ENCODE data around the gene HERC2.
"Not testable (repeated sequence)": the region's sequence is repeated elsewhere in the genome, so short reads cannot be mapped to it uniquely, and the experiment has no call there.

HERC2 gene

DNA sequence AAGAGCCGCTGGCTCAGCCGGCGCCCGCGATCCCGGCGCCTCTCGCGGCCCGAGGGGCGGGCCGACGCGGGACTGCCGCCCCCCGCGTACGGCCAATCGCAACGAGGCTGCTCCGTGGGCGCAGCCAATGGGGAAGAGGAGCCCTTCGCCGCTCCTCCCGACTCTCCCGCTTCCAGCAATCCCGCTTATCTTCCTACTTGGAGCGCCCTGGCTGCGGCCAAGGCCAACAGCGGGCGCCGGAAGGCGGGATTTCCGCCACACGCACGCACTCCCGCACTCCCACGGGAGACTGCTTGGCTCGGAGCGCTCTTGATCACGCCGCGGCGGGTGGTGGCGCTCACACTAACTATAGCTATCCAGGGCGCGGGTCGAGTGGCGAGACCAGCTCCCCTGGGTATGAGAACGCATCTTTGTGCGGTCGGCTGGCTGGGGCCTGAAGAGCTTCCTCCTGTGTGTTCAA is at the start of gene HERC2:
Gene HERC2 (minus strand): TSS at position 51 of the 460 bp plus-strand sequence. CDS start 746 bp downstream, outside the sequence.
- in situ Hi-C loops (cut with HindIII; ENCODE audit: low pct_ligation_motif_present, low pct_unique_long_range_greater_than_20kb, low sequenced_read_pairs); DNase-seq: not testable (repeated sequence)

DNA sequence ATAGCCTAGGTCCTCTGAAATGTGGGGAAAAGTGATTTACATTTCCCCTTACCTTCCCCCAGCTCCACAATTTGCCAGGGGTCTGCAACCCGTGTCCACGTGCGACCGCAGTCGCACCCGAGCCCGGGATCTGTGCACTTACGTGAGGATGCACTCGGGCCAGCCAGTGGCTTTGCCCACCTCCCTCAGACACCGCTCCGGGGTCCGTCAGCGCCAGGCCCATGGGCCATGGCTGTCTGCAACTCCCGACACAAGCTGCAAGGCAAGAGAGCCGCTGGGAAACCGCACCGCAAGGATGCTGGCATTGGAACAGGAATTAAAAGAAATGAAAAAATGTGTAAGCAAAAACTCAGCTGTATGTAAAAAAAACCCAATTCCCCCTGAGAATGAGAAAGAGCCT is 43.5 kb upstream of the HERC2 start:
- DNase-seq; in situ Hi-C loops (cut with HindIII; ENCODE audit: low pct_ligation_motif_present, low pct_unique_long_range_greater_than_20kb, low sequenced_read_pairs): not testable (repeated sequence)

DNA sequence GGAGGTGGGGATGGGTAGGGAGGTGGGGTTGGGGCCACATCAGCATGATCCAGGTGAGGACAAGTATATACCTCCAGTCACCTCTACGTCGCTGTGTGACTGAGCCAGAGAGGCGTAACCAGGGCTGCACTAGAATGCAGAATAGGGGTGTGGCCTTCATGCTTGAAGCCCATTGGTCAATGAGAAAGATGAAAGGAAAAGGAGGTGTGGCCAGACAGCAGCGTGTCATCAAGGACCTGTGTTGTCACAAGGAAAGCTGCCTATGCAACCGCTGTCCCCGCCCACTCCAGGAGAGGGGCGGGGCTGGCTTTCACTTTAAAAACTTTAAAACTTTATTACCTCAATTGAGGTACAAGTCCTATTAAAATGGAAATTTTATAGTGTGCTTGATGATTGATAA is 36.0 kb upstream of the HERC2 start, which contains the start of gene GOLGA6L24:
Gene GOLGA6L24 (minus strand): TSS at position 101 of the 400 bp plus-strand sequence. CDS start 61 bp downstream, at position 40.
- in situ Hi-C loops (cut with HindIII; ENCODE audit: low pct_ligation_motif_present, low pct_unique_long_range_greater_than_20kb, low sequenced_read_pairs), result not testable (repeated sequence)

GRCh38 chr15:28321358-28322078 is 461 bp downstream of the HERC2 start:
- in situ Hi-C loops (cut with HindIII; ENCODE audit: low pct_ligation_motif_present, low pct_unique_long_range_greater_than_20kb, low sequenced_read_pairs); DNase-seq: not testable (repeated sequence)

More for the DNA sequence above, 36.0 kb upstream of the HERC2 start, which contains the start of gene GOLGA6L24:
- DNase-seq, result not testable (repeated sequence)

- in situ Hi-C loops (cut with HindIII; ENCODE audit: low pct_ligation_motif_present, low pct_unique_long_range_greater_than_20kb, low sequenced_read_pairs); DNase-seq: not testable (repeated sequence)
These were observed 2.3 kb downstream of the HERC2 start for GRCh38 chr15:28319725-28320124.

DNA sequence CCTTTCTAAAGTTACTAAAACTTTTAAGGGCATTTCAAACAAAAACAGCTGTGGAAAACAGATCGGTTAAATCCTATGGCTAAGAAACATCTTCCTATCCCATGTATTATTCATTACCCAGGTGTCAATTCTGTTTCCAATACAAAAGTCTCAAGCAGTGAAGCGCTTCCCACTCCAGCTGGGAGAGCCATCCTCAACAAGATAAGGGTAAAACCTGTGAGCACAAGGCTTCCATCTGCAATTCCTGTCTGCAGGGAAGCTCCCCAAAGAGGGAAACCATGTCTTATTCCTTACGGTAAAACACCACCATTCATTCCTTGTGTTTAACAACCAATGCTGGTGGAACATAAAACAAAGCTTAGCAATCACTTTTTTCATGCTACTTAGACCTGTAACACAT is 3.2 kb downstream of the HERC2 start:
- DNase-seq; in situ Hi-C loops (cut with HindIII; ENCODE audit: low pct_ligation_motif_present, low pct_unique_long_range_greater_than_20kb, low sequenced_read_pairs): not testable (repeated sequence)

GRCh38 chr15:28318122-28318521 is 3.9 kb downstream of the HERC2 start:
- DNase-seq; in situ Hi-C loops (cut with HindIII; ENCODE audit: low pct_ligation_motif_present, low pct_unique_long_range_greater_than_20kb, low sequenced_read_pairs): not testable (repeated sequence)

DNA sequence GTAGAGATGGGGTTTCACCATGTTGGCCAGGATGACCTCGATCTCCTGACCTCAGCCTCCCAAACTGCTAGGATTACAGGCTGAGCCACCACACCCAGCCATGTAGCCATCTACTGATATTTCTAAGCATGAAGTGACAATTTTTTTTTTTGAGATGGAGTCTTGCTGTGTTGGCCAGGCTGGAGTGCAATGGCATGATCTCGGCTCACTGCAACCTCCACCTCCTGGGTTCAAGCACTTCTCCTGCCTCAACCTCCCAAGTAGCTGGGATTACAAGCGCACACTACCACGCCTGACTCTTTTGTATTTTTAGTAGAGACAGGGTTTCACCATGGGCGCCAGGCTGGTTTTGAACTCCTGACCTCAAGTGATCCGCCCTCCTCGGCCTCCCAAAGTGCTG is 5.0 kb downstream of the HERC2 start:
- in situ Hi-C loops (cut with HindIII; ENCODE audit: low pct_ligation_motif_present, low pct_unique_long_range_greater_than_20kb, low sequenced_read_pairs); DNase-seq: not testable (repeated sequence)

GRCh38 chr15:28310454-28310853 is 11.5 kb downstream of the HERC2 start:
- DNase-seq; in situ Hi-C loops (cut with HindIII; ENCODE audit: low pct_ligation_motif_present, low pct_unique_long_range_greater_than_20kb, low sequenced_read_pairs): not testable (repeated sequence)

DNA sequence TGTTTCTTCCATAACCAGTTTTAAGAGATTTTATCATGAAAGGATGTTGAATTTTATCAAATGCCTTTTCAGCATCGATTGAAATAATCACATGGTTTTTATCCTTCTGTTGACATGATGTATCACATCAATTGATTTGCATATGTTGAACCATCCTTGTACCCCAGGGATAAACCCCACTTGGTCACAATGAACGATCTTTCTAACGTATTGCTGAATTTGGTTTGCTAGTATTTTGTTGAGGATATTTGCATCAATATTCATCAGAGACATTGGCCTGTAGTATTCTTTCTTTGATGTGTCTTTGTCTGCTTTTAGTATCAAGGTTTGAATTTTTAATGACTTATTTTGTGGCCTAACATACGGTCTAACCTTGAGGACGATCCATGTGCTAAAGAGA is 13.3 kb downstream of the HERC2 start:
- in situ Hi-C loops (cut with HindIII; ENCODE audit: low pct_ligation_motif_present, low pct_unique_long_range_greater_than_20kb, low sequenced_read_pairs); DNase-seq: not testable (repeated sequence)

DNA sequence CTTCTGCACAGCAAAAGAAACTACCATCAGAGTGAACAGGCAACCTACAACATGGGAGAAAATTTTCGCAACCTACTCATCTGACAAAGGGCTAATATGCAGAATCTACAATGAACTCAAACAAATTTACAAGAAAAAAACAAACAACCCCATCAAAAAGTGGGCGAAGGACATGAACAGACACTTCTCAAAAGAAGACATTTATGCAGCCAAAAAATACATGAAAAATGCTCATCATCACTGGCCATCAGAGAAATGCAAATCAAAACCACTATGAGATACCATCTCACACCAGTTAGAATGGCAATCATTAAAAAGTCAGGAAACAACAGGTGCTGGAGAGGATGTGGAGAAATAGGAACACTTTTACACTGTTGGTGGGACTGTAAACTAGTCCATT is 16.3 kb downstream of the HERC2 start:
- DNase-seq; in situ Hi-C loops (cut with HindIII; ENCODE audit: low pct_ligation_motif_present, low pct_unique_long_range_greater_than_20kb, low sequenced_read_pairs): not testable (repeated sequence)

DNA sequence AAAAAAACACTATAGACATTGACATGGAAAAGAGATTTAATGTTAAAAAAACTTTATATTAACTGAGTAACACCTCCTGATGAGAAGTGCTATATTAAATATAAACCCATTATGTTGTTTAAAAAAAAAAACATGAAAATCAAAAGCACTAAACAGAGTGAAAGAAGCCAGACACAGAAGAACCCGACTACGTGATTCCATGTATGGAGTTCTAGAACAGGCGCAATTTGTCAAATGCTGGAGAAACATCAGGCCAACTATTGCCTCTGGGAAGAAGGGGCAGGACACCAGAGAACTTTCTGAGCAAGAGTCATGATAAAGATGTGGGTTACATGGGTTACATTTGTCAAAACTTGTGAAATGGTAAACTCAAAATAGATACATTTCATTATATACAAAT is 24.5 kb downstream of the HERC2 start:
- DNase-seq; in situ Hi-C loops (cut with HindIII; ENCODE audit: low pct_ligation_motif_present, low pct_unique_long_range_greater_than_20kb, low sequenced_read_pairs): not testable (repeated sequence)

GRCh38 chr15:28296814-28297213 is 25.2 kb downstream of the HERC2 start:
- in situ Hi-C loops (cut with HindIII; ENCODE audit: low pct_ligation_motif_present, low pct_unique_long_range_greater_than_20kb, low sequenced_read_pairs); DNase-seq: not testable (repeated sequence)

DNA sequence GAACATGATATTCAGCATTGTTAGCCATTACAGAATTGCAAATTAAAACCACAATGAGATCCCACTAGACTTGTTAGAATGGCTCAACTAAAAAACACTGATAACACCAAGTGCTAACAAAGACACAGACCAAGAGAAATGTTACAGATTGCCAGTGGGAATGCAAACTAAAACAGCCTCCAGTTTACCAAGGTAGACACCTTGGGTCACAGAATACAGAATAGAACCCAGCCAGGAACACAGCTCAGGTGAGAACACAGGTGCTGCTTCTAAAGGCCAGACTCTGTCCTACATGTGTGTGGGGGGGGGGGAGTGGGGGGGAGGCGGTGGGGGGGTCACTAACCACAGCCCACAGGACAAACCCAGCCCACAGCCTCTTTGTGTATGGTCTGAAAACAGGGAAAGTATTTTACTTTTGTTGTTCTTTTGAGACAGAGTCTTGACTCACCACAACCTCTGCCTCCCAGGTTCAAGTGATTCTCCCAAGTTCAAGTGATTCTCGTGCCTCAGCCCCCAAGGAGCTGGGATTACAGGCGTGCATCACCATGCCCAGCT is 26.9 kb downstream of the HERC2 start:
- DNase-seq; in situ Hi-C loops (cut with HindIII; ENCODE audit: low pct_ligation_motif_present, low pct_unique_long_range_greater_than_20kb, low sequenced_read_pairs): not testable (repeated sequence)

- in situ Hi-C loops (cut with HindIII; ENCODE audit: low pct_ligation_motif_present, low pct_unique_long_range_greater_than_20kb, low sequenced_read_pairs); DNase-seq: not testable (repeated sequence)
These were observed 27.4 kb downstream of the HERC2 start for GRCh38 chr15:28294560-28294959.

DNA sequence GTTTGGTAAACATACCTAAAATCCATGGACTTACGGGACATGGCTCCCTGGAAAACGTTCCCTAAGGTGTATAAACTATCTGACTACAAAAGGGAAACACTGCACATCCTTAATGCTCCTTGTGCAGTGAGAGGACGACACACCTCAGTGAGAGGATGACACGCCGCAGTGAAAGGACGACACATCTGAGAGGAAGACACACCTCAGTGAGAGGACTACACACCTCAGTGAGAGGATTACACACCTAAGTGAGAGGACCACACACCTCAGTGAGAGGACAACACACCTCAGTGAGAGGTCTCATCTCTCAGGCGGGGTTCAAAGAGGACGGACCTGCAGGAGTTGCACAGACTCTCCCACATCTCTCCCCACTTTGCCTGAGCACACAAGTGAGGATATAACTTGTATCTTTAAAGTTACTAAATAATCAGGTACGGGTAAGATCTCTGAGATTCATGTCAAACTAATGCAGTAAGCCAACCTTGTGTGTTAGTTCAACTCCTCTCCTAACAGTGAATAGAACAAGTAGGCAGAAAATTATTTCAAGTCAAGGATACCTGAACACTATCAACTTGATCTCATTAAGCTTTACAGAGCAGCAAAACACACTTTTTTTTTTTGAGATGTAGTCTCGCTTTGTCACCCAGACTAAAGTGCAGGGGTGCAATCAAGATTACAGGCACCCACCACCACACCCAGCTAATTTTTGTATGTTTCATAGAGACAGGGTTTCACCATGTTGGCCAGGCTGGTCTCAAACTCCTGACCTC is 32.1 kb downstream of the HERC2 start:
- in situ Hi-C loops (cut with HindIII; ENCODE audit: low pct_ligation_motif_present, low pct_unique_long_range_greater_than_20kb, low sequenced_read_pairs), result no loop called here

GRCh38 chr15:28288830-28289693 is 32.9 kb downstream of the HERC2 start:
- in situ Hi-C loops (cut with HindIII; ENCODE audit: low pct_ligation_motif_present, low pct_unique_long_range_greater_than_20kb, low sequenced_read_pairs); DNase-seq: not testable (repeated sequence)

More for the DNA sequence above, 32.1 kb downstream of the HERC2 start:
- no peak for DNase-seq

DNA sequence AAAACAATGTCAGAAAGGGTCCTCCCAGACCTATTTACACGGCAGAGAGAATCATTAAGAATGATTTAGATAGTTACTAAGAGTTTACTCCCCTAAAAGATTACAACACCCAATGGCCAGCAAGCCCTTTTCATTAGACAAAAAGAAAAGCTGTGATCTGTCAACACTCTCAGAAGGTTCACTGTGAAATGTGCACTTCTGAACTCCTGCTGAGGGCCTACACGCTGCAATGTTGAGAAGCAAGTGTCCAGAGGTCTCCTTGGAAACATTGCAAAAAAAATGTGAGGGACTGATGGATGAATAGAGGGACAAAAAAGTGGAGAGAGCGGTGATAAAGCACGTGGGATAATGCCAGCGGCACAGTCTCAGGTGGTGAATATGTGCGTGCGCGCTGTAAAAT is 35.3 kb downstream of the HERC2 start:
- DNase-seq; in situ Hi-C loops (cut with HindIII; ENCODE audit: low pct_ligation_motif_present, low pct_unique_long_range_greater_than_20kb, low sequenced_read_pairs): not testable (repeated sequence)
